Loucy (cell line): ENCODE measurements around the gene RALGPS1.

Source experiments
- CTCF ChIP-seq: fragments of 200-600 bp; sonication (generic); conservative IDR thresholded peaks from 2 replicates; pipeline ENCODE4 v1.5.1; 2014; ENCODE audit warnings: mild to moderate bottlenecking, antibody characterized with exemption, low read length
- EZH2phosphoT487 ChIP-seq: fragments of 200-600 bp; IDR thresholded peaks from 2 replicates; pipeline ENCODE4 v1.6.1; 2018; ENCODE audit warnings: antibody characterized with exemption, mild to moderate bottlenecking, moderate library complexity, borderline replicate concordance

- TF ChIP-seq CTCF (no peak), EZH2phosphoT487 (no peak)
Observed at GRCh38 chr9:127105805-127106465, 191.4 kb downstream of the RALGPS1 start.
